Measurements from ENCODE around the gene MRFAP1.

The MRFAP1 gene

DNA sequence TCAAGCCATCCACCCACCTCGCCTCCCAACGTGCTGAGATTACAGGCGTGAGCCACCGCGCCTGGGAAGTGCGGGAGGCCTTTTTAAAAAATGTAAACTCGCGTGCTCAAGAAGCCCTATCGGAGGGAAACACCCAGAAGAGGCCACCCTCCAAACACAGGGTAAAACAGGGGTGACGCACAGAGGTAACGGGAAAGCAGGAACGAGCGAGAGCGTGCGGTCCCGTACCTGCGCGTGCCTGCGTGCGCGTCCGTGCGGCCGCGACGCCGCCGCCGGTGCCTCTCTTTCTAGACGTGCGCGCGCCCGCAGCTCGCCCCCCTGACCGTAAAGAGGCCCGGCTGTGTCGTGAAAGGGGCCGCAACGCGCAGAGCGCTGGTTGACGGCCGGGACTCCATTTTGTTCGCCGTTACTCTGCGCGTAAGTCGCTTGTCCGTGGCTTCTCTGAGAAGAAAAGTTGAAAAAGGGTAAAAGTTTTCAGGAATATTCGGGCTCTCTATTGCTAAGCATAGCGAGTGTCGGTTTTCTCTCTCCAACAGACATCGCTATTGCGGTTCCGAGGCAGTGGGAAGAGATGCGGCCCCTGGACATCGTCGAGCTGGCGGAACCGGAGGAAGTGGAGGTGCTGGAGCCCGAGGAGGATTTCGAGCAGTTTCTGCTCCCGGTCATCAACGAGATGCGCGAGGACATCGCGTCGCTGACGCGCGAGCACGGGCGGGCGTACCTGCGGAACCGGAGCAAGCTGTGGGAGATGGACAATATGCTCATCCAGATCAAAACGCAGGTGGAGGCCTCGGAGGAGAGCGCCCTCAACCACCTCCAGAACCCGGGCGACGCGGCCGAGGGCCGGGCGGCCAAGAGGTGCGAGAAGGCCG, at the start of gene MRFAP1:
MRFAP1 (plus strand) TSS at position 394 of the 872 bp plus-strand sequence; CDS start at position 572, 178 bp downstream.
- peak; percentile 86 to 91 for DNase-seq

DNA sequence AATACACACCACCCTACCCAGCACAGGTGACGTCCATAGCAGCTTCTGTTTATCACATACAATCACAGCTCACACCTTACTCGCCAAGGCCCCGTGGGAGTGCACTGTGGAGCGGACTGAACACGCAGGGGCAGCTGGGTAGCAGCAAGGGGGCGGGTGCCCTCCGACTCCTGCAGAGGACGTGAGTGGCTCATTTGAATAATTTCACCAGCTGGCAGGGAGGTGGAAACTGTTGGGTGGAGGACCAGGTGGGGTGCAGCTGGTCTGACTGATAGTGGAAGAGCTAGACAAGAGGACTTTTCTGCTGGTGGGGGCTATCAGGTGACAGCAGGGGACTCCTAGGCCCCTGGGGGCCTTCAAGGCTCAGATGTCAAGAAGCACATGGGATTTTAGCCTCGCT, 49.2 kb upstream of the MRFAP1 start:
- peak; percentile 97 to 99 for DNase-seq

DNA sequence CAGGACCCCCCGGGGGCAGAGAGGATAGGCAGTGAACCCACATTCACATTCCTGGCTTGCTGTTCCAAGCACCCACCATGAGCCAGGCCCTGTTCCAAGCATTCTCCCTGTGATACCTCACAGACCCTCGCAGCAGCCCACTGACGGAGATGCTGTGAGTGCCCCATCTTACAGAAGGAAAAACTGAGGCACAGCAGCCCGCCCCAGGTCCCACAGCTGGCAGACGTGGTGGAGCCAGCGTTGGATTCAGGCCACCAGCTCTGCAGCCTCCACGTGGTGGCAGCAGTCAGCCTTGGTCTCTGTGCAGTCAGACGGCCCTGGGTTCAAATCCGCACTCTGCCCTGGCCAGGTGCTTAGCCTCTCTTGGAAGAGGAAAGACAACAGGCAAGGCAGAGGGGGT, 48.7 kb upstream of the MRFAP1 start:
- DNase-seq, result no peak

DNA sequence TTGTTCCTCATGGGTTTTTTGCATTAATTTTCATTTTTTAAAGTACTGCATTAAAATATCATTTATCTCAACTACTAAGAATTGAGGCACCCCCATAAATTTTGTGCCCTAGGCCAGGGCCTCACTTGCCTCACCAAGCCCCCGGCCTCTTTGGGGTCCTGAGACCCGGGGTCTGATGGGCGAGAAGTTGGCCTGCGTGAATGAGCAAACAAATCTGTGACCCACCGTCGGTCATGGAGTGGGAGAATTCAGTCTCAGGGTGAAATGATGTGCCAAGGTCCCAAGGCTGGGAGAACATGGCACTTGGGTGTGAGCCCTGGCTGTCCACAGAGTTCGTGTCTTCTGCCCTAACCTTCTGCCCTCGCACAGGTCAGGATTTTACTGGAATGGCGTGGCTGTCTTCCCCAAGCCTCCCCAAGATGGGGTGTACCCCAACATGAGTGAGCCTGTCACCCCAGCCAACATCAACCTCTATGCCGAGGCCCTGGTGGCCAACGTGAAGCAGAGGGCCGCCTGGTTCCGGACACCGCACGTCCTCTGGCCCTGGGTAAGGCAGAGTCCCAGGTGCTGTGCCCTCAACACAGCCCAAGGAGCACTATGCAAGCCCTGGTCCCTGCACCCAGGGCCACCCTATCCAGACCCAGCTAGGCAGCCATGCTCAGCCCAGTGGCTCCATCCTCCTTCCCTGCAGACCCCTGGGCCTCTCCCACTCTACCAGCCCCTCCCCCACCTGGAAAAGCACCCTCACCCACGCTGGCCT, 47.5 kb upstream of the MRFAP1 start:
- DNase-seq, result no peak

DNA sequence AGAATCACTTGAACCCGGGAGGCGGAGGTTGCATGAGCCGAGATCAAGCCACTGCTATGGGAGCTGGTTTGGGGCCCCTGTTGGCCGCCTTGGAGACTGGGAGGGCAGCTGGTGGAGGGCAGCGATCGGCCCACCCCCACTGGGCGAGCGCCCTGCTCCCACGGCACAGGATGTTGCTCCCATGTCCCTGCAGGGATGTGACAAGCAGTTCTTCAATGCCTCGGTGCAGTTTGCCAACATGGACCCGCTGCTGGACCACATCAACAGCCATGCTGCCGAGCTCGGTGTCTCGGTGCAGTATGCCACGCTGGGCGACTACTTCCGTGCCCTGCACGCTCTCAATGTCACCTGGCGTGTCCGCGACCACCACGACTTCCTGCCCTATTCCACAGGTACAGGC, 46.1 kb upstream of the MRFAP1 start:
- DNase-seq, result no peak

DNA sequence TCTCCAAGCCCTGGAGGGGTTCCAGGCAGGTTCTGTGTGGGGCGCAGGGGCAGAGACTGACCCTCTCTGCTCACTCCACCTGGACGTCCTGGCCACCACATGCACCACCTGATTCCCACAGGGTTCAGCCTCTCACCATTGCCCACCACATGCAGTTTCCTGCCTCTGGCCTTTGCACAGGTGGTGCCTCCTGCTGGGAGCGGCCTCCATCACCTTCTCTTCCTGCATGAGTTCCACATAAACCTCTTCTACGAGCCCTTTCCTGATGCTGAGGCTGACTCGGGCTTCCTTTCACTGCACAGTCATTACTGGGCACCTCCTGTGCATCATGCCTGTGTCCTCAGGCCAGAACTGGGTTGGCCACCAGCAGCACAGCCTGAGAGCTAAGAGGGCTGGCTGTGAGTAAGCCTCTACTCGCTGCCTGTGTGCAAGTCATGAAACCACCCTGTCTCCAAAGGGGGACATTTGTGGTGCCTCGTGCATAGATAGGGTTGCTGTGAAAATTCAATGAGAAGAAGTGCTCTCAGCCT, 45.6 kb upstream of the MRFAP1 start:
- DNase-seq, result no peak

DNA sequence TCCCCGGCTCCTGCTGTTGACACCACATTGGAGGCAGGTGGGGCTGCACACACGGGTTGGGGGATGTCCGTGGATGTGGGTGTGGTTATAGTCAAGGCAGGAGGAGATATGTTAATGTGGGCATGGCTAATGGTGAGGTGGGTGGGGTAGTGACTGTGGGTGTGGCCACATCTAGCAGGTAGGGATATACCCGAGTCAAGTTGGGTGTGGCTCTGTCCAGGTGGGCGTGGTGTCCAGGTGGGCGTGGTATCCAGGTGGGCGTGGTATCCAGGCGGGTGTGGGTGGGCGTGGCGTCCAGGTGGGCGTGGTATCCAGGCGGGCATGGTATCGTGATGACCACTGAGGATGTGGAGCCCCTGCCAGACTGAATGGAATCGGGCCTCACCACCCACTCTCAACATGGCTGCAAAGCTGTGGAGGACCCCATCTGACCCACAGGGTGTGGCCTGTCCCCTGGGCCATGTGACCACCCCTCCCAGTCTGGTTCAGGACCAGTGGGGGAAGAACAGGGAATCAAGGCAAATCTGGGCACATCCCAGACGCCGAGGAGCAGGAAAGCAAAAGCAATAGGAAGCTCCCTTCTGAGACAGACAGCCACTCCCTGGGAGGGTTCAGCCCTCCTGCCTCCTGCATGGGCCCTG, 44.5 kb upstream of the MRFAP1 start:
- DNase-seq, result no peak

DNA sequence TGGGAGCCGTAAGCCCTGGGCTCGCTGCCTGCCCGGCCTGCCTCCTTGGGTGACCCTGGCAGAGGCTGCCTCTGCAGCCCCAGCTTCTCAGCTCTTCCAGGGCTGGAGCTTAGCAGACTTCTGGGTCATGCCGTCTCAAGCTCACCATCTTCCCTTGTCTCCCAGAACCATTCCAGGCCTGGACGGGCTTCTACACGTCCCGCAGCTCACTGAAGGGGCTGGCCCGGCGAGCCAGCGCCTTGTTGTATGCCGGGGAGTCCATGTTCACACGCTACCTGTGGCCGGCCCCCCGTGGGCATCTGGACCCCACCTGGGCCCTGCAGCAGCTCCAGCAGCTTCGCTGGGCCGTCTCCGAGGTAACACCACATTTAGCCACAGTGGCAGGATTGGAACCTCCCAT, 43.5 kb upstream of the MRFAP1 start:
- DNase-seq, result no peak

DNA sequence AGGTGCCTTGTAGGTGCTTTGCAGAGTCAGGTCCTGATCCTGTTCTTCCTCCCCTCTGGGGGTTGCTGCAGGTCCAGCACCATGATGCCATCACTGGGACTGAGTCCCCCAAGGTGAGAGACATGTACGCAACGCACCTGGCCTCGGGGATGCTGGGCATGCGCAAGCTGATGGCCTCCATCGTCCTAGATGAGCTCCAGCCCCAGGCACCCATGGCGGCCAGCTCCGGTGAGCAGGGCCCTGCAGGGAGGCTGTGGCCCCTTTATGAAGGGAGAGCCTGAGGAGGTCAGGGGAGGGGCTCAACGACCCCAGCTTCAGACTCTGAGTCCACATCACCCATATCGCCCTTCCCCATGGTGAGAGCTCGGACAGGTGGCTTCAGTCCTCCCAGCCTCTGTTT, 42.4 kb upstream of the MRFAP1 start:
- DNase-seq, result no peak

DNA sequence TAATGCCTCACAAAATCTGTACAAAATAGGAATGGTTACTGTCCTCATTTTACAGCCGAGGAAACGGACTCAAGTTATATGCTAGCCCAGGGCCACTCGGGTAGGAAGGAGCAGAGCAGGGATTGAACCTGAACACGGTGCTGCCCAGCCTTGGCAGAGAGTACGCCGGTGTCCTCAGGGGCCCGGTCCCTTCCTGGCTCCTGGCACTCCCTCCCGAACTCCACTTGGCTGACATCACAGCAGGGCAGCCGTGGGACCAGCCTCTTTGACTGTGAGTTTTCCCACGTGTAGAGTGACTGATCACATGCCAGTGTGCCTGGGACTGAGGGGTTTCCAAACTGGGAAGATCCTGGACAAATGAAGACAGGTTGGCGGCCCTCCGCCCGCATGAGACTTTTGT, 41.8 kb upstream of the MRFAP1 start:
- DNase-seq, result no peak

DNA sequence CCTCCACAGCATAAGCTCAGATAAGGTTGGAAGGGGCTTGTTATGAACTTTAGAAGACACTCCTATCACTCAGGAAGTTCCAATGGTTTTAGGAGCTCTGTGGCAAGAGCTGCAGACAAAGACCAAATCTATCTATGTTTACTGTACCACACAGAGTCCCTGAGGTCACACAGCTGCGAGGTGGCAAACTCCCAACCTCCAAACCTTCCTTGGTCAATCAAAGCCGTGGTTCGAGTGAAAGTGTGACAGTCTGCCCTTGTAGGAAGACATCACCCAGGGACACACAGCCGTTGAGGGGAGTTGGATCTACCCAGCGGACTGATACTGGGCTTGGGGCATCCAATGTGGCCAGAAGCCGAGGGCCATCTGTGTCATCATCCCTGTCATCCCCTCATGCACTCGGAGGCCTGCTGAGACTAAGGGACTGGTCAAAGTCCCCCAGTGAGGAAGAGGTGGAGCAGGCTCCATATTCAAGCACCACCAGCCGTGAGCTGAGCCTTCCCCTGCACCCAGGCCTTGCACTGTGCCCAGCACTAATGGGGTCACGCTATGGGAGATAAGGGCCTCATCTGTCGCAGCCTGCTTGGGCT, 38.7 kb upstream of the MRFAP1 start:
- DNase-seq, result no peak

DNA sequence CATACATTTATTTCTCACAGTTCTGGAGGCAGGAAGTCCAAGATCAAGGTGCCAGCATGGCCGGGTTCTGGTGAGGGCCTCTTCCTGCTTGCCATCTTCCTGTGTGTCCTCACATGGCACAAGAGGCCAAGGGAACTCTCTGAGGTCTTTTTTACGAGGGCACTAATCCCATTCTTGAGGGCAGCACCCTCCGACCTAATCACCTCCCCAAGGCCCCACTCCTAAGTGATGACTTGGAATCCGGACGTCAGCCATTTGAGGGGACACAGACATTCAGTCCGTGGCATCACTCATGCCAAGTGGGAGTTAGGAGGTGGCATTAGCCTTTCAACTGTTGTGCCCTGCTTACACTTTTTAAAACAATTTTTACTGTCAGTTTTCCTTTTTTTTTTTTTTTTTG, 38.2 kb upstream of the MRFAP1 start:
- no peak for DNase-seq

DNA sequence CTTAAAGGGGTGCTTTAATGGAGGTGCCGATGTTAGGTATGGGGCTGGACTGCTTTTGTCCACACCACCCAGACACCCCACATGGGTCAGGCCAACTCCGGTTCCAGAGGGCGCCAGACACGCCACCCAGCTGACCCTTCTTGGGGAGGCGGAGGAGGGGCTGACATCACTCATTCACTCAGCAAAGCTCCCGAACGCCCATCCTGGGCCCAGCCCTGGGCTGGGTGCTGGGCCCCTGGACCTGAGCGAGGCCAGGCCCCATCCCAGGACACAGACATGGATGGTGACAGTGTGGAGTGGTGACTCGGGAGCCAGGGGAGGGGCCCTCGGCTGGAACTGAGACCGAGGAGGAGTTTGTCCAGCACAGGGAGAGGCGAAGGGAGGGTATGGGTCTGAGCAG, 37.4 kb upstream of the MRFAP1 start:
- no peak for DNase-seq

DNA sequence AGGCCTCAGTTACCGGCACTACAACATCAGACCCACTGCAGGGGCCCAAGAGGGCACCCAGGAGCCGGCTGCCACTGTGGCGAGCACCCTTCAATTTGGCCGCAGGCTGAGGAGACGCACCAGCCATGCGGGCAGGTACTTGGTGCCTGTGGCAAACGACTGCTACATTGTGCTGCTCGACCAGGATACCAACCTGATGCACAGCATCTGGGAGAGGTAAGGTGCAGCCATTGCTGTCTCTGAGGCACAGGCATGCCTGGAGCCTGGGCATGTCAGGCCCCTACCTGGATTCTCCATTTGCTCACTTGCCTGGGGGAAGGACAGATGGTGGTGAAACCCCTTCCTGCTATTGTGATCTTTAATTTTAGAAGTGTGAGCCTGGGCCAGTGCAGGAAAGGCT, 35.4 kb upstream of the MRFAP1 start:
- DNase-seq, result no peak

DNA sequence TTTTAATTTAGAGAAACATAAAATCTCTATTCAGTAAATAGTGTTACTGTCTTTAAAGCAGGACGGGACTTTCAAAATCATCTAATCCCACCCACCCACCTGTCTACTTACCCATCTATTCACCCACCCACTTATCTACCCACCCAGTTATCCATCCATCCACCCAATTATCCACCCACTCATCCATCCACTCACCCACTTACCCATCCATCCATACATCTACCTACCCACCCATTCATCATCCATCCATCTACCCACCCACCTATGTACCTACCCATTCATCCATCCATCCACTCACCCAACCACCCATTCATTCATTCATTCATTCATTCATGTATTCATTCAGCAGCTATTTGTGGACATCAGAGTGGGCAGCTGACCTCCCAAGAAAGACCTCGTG, 34.9 kb upstream of the MRFAP1 start:
- DNase-seq, result no peak

DNA sequence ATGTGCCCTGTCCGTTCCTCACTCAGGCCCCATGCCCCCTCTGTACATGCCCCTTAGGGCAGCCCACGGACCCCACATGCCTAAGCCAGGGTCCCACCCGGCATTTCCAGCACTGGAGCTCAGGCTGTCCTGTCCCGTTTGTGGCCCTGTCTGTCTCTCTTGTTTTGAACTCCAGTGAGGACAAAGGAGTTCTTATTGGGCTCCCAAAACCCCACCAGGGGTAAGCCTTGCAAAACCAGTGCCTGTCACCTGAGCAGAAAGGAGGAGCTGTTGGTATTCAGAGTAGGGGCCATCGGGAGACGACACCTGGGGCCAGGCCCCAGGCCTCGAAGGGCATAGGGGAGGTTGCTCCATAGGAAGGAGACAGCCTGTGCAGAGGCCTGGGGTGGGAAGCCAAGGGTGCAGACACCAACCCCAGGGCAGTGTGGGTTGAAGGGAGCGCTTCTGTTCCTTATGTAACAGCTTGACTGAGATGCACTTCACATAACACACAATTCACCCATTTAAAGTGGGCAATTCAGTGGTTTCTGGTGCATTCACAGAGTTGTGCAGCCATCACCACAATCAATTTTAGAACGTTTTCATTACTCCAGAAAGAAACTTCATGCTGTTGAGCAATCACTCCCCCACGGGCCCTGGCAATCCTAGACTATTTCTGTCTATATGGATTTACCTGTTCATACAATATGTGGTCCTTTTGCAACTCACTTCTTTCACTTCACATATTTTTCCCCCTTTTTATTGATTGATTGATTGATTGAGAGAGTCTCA, 33.8 kb upstream of the MRFAP1 start:
- no peak for DNase-seq

DNA sequence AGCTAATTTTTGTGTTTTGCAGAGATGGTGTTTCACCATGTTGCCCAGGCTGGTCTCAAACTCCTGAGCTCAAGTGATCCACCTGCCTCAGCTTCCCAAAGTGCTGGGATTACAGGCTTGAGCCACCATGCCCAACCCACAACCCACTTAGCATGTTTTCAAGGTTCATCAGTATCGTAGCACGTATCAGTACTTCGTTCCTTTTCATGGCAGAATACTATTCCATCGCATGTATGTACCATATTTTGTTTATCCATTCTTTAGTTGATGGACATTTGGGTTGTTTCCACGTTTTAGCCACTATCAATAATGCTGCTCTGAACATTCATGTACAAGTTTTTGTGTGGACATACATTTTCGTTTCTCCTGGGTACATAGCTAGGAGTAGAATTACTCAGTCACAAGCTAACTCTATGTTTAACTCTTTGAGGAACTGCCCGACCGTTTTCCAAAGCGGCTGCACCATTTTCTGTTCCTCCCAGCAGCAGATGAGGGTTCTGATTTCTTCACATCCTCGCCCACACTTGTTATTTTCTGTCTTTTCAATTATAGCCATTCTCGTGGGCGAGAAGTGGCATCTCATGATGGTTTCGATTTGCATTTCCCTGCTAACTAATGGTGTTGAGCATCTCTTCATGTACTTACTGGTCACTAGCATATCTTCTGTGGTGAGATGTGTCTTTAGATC, 33.0 kb upstream of the MRFAP1 start:
- no peak for DNase-seq

DNA sequence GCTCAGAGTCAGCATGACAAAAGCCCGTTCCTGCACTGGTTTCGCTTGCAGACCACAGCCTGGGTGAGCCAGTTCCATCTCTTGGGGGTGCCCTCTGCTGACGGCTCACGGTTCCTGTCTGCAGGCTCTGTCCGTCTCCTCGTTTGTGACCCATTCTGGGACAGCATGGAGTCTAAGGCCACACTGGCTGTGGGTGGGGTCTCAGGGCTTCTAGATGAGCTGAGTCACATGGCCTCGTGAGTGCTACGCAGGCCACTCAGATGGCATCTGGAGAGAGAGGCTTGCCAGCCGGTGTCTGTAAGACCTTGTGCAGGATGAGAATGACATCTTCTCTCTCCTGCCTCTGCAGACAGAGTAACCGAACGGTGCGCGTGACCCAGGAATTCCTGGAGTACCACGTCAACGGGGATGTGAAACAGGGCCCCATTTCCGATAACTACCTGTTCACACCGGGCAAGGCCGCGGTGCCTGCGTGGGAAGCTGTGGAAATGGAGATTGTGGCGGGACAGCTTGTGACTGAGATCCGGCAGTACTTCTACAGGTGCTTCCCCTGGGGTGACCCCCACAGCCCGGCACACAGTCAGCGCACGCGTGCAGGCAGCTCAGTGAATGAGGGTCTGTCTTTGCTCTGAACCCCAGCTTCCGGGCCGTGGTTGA, 31.6 kb upstream of the MRFAP1 start:
- peak; percentile 83 to 95 for DNase-seq

DNA sequence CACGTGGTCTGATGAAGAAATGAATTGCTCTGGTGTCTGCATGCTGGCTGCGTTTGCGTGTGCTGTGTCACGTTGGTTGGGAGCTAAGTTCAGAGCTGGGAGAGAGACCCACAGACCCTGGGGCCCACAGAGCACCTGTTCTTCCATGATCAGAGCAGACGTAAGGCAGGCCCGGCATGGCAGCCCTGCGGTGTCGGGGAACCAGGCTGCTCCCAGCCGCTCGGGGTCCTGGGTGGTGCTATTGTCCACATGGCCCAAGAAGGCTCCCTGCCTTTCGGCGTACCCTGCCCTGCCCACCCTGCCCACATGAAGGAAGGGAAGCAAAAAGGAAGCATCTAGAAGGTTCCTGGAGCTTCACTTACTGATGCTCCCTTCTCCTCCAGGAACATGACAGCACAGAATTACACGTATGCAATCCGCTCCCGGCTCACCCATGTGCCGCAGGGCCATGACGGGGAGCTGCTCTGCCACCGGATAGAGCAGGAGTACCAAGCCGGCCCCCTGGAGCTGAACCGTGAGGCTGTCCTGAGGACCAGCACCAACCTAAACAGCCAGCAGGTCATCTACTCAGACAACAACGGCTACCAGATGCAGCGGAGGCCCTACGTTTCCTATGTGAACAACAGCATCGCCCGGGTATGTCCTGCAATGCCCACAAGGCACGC, 30.9 kb upstream of the MRFAP1 start:
- DNase-seq, result no peak

DNA sequence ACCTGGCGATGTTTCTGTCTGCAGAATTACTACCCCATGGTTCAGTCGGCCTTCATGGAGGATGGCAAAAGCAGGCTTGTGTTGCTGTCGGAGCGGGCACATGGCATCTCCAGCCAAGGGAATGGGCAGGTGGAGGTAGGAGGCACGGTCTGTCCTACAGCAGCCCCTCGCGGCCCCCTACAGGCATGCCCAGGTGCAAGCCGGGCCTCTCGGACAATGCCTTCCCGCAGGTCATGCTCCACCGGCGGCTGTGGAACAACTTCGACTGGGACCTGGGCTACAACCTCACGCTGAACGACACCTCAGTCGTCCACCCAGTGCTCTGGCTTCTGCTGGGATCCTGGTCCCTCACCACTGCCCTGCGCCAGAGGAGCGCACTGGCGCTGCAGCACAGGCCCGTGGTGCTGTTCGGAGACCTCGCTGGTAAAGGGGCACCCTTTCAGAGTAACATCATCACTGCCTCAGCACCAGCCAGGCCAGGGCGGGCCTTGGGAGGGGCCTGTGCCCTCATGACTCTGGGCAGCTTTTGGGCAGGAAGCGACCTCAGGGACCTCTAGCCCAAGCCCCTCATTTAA, 29.5 kb upstream of the MRFAP1 start:
- DNase-seq, result no peak

Measured in NCI-H524 (cell line).